Pulmonary artery endothelial cell (primary cell): Measurements from ENCODE around the gene GPRC5B. TPM values are rescaled to one million over a fixed set of nuclear protein-coding genes. Genes with fewer than 3 reads are reported as not detected.

ENCODE experiments used
- DNase-seq: peaks from one replicate; pipeline ENCODE4 v3.0.0-alpha.2; 2011; ENCODE audit warnings: low read depth, low spot score
- total RNA-seq: library from RNA; depleted of rRNA; stranded (reverse); fragments of >200 nt; gene quantifications from 2 replicates; pipeline ENCODE4 v1.2.3, GENCODE V29; 2014

GPRC5B gene
- total RNA-seq = 21.0 and 58.7 TPM in 2 replicates

GRCh38 chr16:19884611-19885450 is at the start of gene GPRC5B:
TSS of gene GPRC5B (minus strand) at chr16:19884848. CDS start at chr16:19872845, 12,003 bp downstream.
- DNase-seq = no peak

GRCh38 chr16:19933740-19934139 is 49.1 kb upstream of the GPRC5B start:
- no peak for DNase-seq

- DNase-seq = no peak
Measured at GRCh38 chr16:19929062-19929511, 44.4 kb upstream of the GPRC5B start.

- no peak for DNase-seq
Measured at GRCh38 chr16:19928432-19928831, 43.8 kb upstream of the GPRC5B start.

GRCh38 chr16:19926449-19927390 is 42.1 kb upstream of the GPRC5B start:
- no peak for DNase-seq

GRCh38 chr16:19923396-19923795 is 38.7 kb upstream of the GPRC5B start:
- no peak for DNase-seq

GRCh38 chr16:19919142-19919541 is 34.5 kb upstream of the GPRC5B start:
- no peak for DNase-seq

- DNase-seq = no peak
Measured at GRCh38 chr16:19916064-19916463, 31.4 kb upstream of the GPRC5B start.

- no peak for DNase-seq
Measured at GRCh38 chr16:19914877-19915276, 30.2 kb upstream of the GPRC5B start.

GRCh38 chr16:19913340-19913645 is 28.6 kb upstream of the GPRC5B start:
- DNase-seq = no peak

- DNase-seq = no peak
Measured at GRCh38 chr16:19912455-19913339, 28.0 kb upstream of the GPRC5B start.

- DNase-seq = no peak
Measured at GRCh38 chr16:19911747-19912454, 27.3 kb upstream of the GPRC5B start.

GRCh38 chr16:19911204-19911603 is 26.6 kb upstream of the GPRC5B start:
- DNase-seq = no peak

GRCh38 chr16:19909750-19910322 is 25.2 kb upstream of the GPRC5B start:
- no peak for DNase-seq

- no peak for DNase-seq
Measured at GRCh38 chr16:19908921-19909320, 24.3 kb upstream of the GPRC5B start.

GRCh38 chr16:19907161-19907992 is 22.7 kb upstream of the GPRC5B start:
- no peak for DNase-seq

GRCh38 chr16:19901164-19901563 is 16.5 kb upstream of the GPRC5B start:
- DNase-seq = no peak

GRCh38 chr16:19899605-19899955 is 14.9 kb upstream of the GPRC5B start:
- DNase-seq = no peak

- DNase-seq = no peak
Measured at GRCh38 chr16:19898924-19899604, 14.4 kb upstream of the GPRC5B start.
